ES-I3 (cell line): ENCODE data around the gene FAM185A.
A peak's percentile ranks its signal among the peaks of the same experiment; 100 is the strongest.
"Not testable (repeated sequence)": the region's sequence is repeated elsewhere in the genome, so short reads cannot be mapped to it uniquely, and the experiment has no call there.

ENCODE experiments used
- H3K36me3 ChIP-seq: 2 replicates; pipeline ENCODE4 v1.6.1; 2013; ENCODE audit warnings: mild to moderate bottlenecking, low read length, control low read depth, moderate library complexity; ENCODE audit not compliant: insufficient read depth
- H3K4me1 ChIP-seq: 2 replicates; pipeline ENCODE4 v1.6.1; 2013; ENCODE audit warnings: mild to moderate bottlenecking, control low read depth, low read length; ENCODE audit not compliant: insufficient read depth
- H3K9ac ChIP-seq: 2 replicates; pipeline ENCODE4 v1.6.1; 2013; ENCODE audit warnings: low read depth, mild to moderate bottlenecking, low read length, moderate library complexity
- H3K9me3 ChIP-seq: 2 replicates; pipeline ENCODE4 v1.6.1; 2013; ENCODE audit warnings: mild to moderate bottlenecking, low read length, moderate library complexity; ENCODE audit not compliant: control insufficient read depth, insufficient read depth

FAM185A gene

DNA sequence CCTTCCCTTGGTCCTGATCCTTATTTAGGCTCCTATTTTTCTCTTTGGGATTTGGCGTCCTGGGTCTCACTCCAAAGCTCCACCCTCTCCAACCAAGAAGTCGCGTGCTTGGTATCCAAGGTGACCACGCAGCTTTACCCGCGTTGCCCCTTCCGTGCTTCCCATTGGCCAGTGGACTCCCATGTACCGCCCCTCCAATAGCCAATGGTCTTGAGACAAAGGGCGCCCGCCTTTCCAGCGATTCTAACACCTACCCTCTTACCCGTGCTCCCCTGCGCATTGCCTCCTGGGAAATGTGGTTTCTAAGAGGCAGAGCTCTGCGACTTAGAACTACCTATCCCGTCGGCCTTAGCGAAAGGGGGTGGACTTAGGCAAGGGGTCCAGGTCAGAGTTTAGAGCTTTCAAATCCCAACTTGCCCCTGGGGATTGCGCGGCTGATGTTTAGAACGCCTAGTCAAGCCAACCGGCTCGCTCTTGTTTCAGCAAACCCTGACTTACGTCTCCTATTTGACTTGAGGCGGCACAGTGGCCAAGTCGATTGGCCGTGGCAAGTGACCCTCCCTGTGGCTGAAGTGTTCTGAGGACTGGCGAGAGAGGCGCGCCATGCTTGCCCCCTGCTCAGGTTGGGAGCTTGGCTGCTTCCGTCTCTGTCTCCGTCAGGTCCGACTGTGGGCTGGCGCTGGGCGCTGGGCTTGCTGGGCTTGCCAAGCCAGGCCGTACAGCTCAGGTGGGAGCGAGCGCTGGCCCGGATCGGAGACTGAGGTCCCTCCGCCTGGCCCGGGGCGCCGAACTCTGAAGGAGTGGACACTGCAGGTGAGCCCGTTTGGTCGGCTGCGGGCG, at the start of gene FAM185A:
Gene FAM185A, plus strand, starts transcription at position 395 of the 840 bp plus-strand sequence. Its CDS starts 209 bp downstream, at position 604.
- not testable (repeated sequence) for H3K9me3 ChIP-seq, H3K4me1 ChIP-seq, H3K36me3 ChIP-seq
- H3K9ac ChIP-seq = peak within 1 kb of the TSS; percentile 56

DNA sequence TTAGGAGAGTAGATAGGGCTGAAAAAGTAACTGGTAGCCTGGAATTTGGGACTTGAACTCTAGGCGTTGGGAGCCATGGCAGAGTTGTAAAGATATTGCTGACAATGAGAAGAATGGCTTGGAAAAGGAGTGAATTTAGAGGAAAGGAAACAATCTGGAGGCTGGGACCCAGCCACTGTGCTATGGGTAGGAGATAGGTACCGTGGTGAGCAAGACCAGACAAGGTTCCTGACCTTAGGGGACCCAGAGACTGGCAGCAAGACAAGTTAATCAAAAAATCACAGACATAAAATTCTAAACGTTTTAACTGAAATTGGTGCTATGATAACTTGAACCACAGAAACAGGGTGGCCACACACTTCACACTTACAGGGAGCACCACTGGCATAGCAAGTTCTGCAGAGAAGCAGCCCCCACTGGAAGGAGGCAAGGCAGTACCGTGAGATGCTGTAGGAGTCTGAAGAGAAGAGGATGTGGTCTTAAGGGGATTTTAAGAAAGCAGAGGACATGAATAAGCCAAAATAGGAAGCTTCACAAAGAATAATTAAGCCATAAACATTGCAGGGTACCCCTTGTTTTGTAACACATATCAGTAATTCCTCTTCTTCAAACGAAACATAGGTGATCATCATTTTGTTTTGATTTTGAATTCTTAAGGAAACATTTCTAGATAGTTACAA, 35.6 kb upstream of the FAM185A start:
- not testable (repeated sequence) for H3K36me3 ChIP-seq, H3K4me1 ChIP-seq, H3K9ac ChIP-seq, H3K9me3 ChIP-seq

DNA sequence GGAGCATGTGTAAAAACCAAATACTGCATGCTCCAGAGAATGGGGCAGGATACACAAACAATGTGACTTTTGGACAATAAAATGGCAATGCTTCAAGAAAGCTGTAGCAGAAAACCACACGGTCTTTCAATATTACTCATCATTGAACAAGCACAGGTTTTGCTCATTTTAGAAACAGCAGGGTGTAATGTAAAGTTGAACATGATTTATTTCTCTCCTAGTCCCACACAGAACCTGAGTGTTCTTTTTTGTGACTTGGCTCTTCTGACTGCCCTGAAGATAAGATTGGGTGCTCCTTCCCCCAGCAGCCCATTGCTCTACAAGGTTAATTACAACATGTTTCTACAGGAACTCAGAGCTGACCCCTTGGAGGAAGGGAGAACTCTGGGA, 35.1 kb upstream of the FAM185A start:
- not testable (repeated sequence) for H3K9me3 ChIP-seq, H3K4me1 ChIP-seq, H3K9ac ChIP-seq, H3K36me3 ChIP-seq

DNA sequence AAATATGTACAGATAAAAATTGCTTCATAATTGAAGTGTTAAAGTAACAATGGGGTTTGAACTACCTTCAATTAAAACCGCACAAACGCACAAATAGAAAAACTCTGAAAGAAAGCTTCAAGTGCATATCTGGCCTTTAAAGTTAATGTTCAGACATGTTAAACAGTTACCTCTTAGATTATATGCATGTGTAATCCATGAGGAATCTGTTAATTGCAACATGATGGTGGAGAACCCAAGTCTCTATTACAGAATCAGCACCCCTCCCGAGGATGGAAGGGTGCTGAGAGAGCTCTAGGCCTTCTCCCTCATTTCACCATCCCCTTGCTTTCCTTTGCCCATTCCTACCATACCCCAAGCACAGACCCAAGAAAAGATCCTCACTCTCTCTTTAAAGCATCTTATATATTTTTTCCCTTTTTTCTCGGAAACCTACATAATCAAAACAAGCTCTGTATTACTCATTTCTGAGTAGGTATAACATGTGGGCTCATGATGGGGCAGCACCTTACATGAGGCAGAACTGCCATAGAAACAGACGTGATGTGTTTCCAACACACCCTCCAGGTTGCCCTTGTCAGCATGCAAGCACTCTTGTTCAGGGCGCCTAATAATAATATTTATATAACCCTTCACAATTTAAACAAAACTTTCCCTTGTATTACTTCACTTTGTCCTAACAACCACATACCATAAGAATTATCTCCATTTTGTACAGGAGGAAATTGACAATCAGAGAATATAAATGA, 33.9 kb upstream of the FAM185A start:
- not testable (repeated sequence) for H3K9ac ChIP-seq

DNA sequence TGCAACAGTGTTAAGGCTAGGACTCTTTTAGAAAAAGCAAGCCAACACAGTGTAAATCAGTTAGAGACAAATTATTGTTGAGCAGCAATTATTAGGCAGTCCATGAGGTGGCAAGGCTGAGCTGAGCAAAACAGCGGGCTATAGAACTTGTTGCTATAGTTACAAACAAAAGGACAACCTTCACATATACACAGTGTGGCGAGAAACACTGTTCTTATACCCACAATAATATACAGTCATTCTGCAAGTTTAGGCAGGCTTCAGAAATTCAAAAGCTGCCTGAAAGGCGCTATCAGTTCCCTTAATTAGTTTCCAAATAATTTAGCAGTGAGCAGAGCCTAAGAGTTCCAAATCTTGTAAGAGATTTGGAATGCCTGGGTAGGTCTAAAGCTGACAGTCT, 33.1 kb upstream of the FAM185A start:
- not testable (repeated sequence) for H3K9me3 ChIP-seq, H3K9ac ChIP-seq, H3K36me3 ChIP-seq, H3K4me1 ChIP-seq

More for the DNA sequence above, 33.9 kb upstream of the FAM185A start:
- H3K9me3 ChIP-seq, H3K4me1 ChIP-seq, H3K36me3 ChIP-seq: not testable (repeated sequence)

DNA sequence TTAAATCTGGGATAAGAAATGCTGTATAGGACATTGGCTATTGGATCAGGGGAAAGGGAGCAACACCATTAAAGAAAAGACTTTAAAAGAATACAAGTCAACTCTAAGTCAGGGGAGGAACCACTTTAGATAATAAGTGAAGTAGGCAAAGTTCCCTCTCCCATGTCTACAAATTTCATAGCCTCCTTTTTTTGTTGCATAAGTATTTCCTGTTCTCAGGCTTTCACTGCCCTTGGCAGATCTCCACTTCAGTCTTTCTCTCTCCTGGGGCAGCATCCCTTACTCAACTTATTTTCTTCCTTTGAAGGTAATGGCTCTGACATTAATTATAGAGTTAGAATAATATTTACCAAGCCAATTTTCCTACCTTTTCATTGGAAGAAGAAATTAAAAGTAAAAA, 30.3 kb upstream of the FAM185A start:
- H3K4me1 ChIP-seq, H3K9ac ChIP-seq: not testable (repeated sequence)

DNA sequence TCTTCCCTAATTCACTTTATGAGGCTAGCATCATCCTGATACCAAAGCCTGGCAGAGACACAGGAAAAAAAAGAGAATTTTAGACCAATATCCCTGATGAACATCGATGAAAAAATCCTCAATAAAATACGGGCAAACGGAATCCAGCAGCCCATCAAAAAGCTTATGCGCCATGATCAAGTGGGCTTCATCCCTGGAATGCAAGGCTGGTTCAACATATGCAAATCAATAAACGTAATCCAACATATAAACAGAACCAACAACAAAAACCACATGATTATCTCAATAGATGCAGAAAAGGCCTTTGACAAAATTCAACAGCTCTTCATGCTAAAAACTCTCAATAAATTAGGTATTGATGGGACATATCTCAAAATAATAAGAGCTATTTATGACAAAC, 22.6 kb upstream of the FAM185A start:
- H3K4me1 ChIP-seq, H3K9ac ChIP-seq, H3K9me3 ChIP-seq, H3K36me3 ChIP-seq: not testable (repeated sequence)

More for the DNA sequence above, 30.3 kb upstream of the FAM185A start:
- not testable (repeated sequence) for H3K9me3 ChIP-seq, H3K36me3 ChIP-seq

DNA sequence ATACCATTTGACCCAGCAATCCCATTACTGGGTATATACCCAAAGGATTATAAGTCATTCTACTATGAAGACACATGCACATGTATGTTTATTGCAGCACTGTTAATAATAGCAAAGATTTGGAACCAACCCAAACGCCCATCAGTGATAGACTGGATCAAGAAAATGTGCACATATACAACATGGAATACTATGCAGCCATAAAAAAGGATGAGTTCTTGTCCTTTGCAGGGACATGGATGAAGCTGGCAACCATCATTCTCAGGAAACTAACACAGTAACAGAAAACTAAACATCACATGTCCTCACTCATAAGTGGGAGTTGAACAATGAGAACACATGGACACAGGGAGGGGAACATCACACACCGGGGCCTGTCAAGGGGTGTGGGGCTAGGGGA, 19.1 kb upstream of the FAM185A start:
- not testable (repeated sequence) for H3K4me1 ChIP-seq, H3K9me3 ChIP-seq, H3K36me3 ChIP-seq, H3K9ac ChIP-seq

DNA sequence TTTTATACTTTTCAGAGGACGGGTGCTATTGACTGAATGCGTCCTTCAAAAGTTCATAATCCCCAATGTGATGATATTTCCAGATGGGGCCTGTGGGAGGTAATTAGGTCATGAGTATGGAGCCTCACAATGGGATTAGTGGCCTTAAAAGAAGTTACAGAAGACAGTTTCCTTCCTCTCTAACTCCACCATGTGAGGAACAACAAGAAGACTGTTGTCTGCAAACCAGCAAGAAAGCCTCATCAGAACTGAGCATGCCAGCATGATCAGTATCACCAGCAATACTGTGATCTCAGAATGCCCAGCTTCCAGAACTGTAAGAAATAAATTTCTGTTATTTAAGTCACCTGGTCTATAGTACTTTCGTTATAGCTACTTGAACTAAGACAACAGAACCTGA, 18.4 kb upstream of the FAM185A start:
- not testable (repeated sequence) for H3K9ac ChIP-seq, H3K9me3 ChIP-seq, H3K36me3 ChIP-seq, H3K4me1 ChIP-seq

DNA sequence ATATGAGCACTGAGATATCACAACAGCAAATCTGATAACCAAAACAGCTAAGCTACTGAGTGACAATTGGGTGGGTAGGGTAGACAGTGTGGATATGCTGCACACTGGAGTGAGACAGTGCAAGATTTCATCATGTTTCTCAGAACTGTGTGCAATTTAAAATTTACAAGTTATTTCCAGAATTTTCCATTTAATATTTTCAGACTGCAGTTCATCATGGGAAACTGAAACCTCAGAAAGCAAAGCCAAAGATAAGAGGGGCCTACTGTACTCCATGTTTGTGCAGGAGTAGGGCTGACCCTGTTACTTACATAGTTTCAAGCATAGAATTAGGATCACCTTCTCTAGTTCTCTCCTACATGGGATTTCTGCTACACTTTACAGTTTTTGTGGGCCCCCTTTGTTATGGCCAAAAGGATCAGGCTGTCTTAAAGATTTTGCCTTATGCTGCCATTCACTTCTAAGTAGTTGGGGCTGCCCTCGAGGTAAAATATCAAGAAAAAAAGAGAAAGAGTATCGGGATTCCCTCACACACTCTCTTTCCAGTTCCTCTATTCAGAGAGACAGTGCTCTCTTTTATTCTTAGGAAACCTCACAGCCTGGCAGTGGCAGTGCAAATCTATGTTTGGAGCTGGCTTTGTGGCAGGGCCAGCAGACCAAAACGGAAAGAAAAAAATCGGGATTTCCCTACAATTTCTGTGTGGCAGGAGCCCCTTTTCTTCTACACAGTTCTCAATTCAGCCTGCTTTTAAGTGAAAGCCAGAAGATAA, 6.6 kb upstream of the FAM185A start:
- H3K4me1 ChIP-seq, H3K36me3 ChIP-seq, H3K9me3 ChIP-seq, H3K9ac ChIP-seq: not testable (repeated sequence)

DNA sequence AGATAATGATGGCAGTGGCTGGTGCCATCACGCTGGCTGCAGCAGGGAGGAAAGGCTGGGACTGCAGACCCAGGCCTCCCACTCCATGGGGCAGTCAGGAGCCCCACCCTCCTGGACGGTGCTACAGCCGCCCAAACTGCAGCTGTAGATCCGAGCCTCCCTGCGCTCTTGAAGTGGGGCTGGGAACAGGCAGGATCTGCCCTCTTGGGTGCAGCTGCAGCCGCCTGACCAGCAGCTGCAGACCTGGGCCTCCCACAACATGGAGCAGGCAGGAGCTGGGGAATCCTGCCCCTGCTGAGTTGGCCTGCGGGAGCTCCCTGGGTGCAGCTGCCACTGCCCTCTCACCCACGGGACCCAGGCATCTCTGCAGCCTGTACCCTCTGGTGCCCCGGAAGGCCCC, 4.9 kb upstream of the FAM185A start:
- not testable (repeated sequence) for H3K36me3 ChIP-seq, H3K9ac ChIP-seq, H3K4me1 ChIP-seq, H3K9me3 ChIP-seq

DNA sequence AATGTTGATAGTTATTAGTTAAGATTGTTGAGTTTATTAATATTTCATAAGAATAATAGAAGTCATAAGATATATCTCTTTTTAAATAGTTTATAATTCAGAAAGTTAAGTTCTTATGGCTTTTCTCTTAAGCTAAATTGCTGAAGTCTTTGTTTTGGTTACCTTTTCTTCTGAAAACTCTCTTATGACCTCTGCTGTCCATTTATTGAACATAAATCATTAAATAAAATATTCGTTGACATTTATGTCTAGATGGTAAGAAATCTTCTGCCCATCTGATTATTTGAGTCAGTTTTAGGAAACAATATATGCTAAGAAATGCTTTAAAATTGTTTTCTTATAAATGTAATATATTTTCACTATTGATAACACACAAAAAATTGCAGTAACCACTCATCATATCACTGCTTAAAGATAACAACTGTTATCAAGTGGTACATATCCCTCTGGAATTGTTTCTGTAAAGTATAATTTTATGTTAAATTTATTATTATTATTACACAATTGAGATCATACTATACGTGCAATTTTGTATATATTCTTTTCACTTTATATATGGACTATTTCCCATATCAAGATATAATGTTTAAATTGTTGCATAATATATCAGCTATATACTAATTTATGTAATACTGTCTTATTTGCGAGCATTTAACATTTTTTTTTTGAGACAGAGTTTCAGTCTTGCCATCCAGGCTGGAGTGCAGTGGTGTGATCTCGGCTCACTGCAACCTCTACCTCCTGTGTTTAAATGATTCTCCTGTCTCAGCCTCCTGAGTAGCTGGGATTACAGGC, 3.1 kb upstream of the FAM185A start:
- H3K9ac ChIP-seq, H3K36me3 ChIP-seq, H3K4me1 ChIP-seq, H3K9me3 ChIP-seq: not testable (repeated sequence)

DNA sequence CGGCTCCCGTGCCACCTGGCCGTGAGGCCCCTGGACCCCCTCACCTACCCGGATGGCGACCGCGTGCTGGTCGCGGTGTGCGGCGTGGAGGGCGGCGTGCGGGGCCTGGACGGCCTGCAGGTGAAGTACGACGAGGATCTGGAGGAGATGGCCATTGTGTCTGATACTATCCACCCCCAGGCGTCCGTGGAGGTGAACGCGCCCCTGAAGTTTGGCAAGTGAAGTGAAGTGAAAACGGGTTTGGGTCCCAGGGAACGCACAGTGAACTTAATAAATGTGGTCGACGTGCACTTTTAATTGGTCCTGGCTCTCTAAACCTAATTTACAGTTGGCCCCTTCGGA, 617 bp downstream of the FAM185A start:
- not testable (repeated sequence) for H3K9me3 ChIP-seq, H3K4me1 ChIP-seq, H3K36me3 ChIP-seq
- peak overlapping the region; percentile 56 for H3K9ac ChIP-seq

DNA sequence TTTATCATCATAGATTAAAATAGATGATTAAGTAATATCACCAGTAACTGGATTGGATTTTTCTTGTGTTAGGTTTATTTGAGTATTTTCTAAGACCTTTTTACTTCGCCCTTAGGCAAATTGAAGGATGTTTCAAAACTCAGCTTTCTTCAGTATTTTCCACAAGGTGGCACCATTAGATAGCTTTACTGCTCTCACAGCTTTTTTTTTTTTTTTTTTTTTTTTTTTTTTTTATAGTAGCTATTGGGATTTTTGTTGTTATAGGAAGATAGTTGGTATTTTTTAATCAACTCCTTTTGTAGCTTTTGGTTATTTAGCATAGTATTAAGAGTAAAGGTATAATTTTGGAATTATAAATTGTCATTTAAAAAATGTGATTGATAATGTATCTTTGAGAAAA, 9.4 kb downstream of the FAM185A start:
- H3K9ac ChIP-seq, H3K4me1 ChIP-seq, H3K9me3 ChIP-seq, H3K36me3 ChIP-seq: not testable (repeated sequence)
